OCI-LY7 (cell line): ENCODE data around the gene GTF3C6. TPM values are rescaled to one million over a fixed set of nuclear protein-coding genes. Genes with fewer than 3 reads are reported as not detected.

Experiments used
- BruUV-seq: library from RNA; stranded (reverse); fragments of 400-500 nt; replicated peaks from 2 replicates; lab custom pipeline; 2021; lab: Mats Ljungman, UMichigan
- CTCF ChIA-PET: fragments of 300-600 bp; sonication (Branson Sonifier 250); formaldehyde crosslinking; loops from one replicate; lab custom pipeline; 2022; ENCODE audit warnings: antibody characterized with exemption; ENCODE audit not compliant: unreplicated experiment; lab: Charles Lee
- POLR2A ChIA-PET: fragments of 300-600 bp; sonication (Branson Sonifier 250); formaldehyde crosslinking; loops from one replicate; lab custom pipeline; 2022; ENCODE audit warnings: antibody characterized with exemption; lab: Charles Lee
- DNase-seq: peaks from one replicate; pipeline ENCODE4 v3.0.0-alpha.2; 2015; ENCODE audit warnings: low spot score
- H2AFZ ChIP-seq: fragments of 200-600 bp; sonication (generic), shearing (Covaris generic); 2 replicates; pipeline ENCODE4 v1.6.1; 2014; ENCODE audit warnings: mild to moderate bottlenecking, antibody characterized with exemption, low read length, moderate library complexity
- H3K27ac ChIP-seq: fragments of 200-600 bp; sonication (generic); 2 replicates; pipeline ENCODE4 v1.5.1; 2014; ENCODE audit warnings: mixed run types, low read depth, mild to moderate bottlenecking, moderate library complexity, low read length, inconsistent platforms; ENCODE audit not compliant: poor library complexity, severe bottlenecking
- H3K36me3 ChIP-seq: fragments of 200-600 bp; sonication (generic); 2 replicates; pipeline ENCODE4 v1.6.1; 2014; ENCODE audit warnings: mild to moderate bottlenecking, antibody characterized with exemption, low read length, moderate library complexity, mixed read lengths; ENCODE audit not compliant: insufficient read depth
- H3K4me1 ChIP-seq: fragments of 200-600 bp; sonication (generic); 2 replicates; pipeline ENCODE4 v1.5.1; 2014; ENCODE audit warnings: mild to moderate bottlenecking, low read length; ENCODE audit not compliant: insufficient read depth, poor library complexity, severe bottlenecking
- H3K4me2 ChIP-seq: fragments of 200-600 bp; sonication (generic); 2 replicates; pipeline ENCODE4 v1.6.1; 2014; ENCODE audit warnings: mild to moderate bottlenecking, low read length
- H3K4me3 ChIP-seq: fragments of 200-600 bp; sonication (generic); 2 replicates; pipeline ENCODE4 v1.5.1; 2014; ENCODE audit warnings: mild to moderate bottlenecking, low read depth, low read length; ENCODE audit not compliant: poor library complexity, severe bottlenecking
- H3K79me2 ChIP-seq: fragments of 200-600 bp; sonication (generic); 2 replicates; pipeline ENCODE4 v1.6.1; 2016; ENCODE audit warnings: low read depth, mild to moderate bottlenecking, low read length, moderate library complexity, mixed read lengths; ENCODE audit not compliant: insufficient read depth
- H3K9me2 ChIP-seq: fragments of 200-600 bp; sonication (generic); 2 replicates; pipeline ENCODE4 v1.6.1; 2016; ENCODE audit warnings: mild to moderate bottlenecking, low read length, mixed read lengths; ENCODE audit not compliant: insufficient read depth
- H3K9me3 ChIP-seq: fragments of 200-600 bp; sonication (generic); 2 replicates; pipeline ENCODE4 v1.6.1; 2014; ENCODE audit warnings: mild to moderate bottlenecking, mixed run types, low read length, mixed read lengths
- H4K20me1 ChIP-seq: fragments of 200-600 bp; sonication (generic); 2 replicates; pipeline ENCODE4 v1.6.1; 2014; ENCODE audit warnings: mild to moderate bottlenecking, antibody characterized with exemption, low read length, moderate library complexity, mixed read lengths; ENCODE audit not compliant: insufficient read depth
- EZH2phosphoT487 ChIP-seq: fragments of 200-600 bp; sonication (generic); IDR thresholded peaks from 2 replicates; pipeline ENCODE4 v1.6.1; 2018; ENCODE audit warnings: low read depth, borderline replicate concordance, mild to moderate bottlenecking, mixed run types, antibody characterized with exemption, low read length, moderate library complexity, mixed read lengths
- intact Hi-C: fragments of 100-400 bp; cut with micrococcal nuclease; formaldehyde crosslinking; loops from one replicate; pipeline ENCODE4 v1.10.0; 2022; ENCODE audit not compliant: unreplicated experiment
- total RNA-seq, 2 experiments: library from RNA; depleted of rRNA in 1 of 2; stranded (reverse); fragments of >200 nt in 1 of 2; shearing (Covaris generic) in 1 of 2; gene quantifications; 2 replicates each; pipeline ENCODE4 v1.2.3, GENCODE V29; 2014 to 2022
- TF ChIP-seq, protein P1 (sequence below): fragments of 200-600 bp; sonication (generic); conservative IDR thresholded peaks from 2 replicates; pipeline ENCODE4 v1.5.1; 2014; ENCODE audit warnings: mild to moderate bottlenecking, antibody characterized with exemption, low read length, moderate library complexity, mixed read lengths

GTF3C6 gene
- total RNA-seq, 2 experiments from 2014 or later = 29.7 to 71.0 TPM

DNA sequence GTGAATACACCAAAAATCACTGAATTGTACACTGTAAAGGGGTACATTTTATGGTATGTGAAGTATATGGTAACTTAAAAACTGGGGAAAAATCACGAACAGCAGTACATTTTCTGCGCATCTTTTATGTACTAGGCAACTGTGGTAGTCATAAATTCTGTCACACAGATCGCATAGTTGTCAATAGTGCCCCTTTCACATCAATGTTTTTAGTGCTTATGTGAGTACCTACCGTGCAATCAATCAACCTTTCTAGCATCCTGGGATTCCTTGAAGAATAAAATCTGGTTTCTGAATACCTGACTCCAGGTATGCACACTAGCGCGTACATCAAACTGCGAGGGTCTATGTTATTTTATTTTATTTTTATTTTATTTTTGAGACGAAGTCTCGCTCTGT, 22.7 kb downstream of the GTF3C6 start:
- Histone ChIP-seq H3K27ac (peak overlapping the region; percentile 48), H2AFZ (peak overlapping the region; percentile 64; the same call in 1 of the 2 replicates), H3K4me3 (peak overlapping the region; percentile 92), H4K20me1 (peaks cover 10% of the 10 kb centered on the region; the same call in 1 of the 2 replicates), H3K36me3 (peaks cover 22% of the 10 kb centered on the region), H3K4me1 (peaks cover 30% of the 10 kb centered on the region), H3K9me2 (no peaks in the 10 kb centered on the region), H3K4me2 (peak overlapping the region; percentile 78), H3K79me2 (peaks cover 39% of the 10 kb centered on the region), H3K9me3 (no peaks in the 10 kb centered on the region)
- ChIA-PET CTCF (no interaction called here), POLR2A (interaction anchor here (0.8 to 3.4 kb wide), 6 partner anchors 9 to 303 kb away, joined by 3 to 32 read pairs (median 10); partner anchors contain the start of genes AMD1 and GTF3C6)
- BruUV-seq = TSS peak; percentile 89
- intact Hi-C loops = loop anchor here (5.0 to 10.0 kb wide), 2 partner anchors 104 to 166 kb away; partner anchors contain the start of gene CDK19
- TF ChIP-seq, protein P1, sequence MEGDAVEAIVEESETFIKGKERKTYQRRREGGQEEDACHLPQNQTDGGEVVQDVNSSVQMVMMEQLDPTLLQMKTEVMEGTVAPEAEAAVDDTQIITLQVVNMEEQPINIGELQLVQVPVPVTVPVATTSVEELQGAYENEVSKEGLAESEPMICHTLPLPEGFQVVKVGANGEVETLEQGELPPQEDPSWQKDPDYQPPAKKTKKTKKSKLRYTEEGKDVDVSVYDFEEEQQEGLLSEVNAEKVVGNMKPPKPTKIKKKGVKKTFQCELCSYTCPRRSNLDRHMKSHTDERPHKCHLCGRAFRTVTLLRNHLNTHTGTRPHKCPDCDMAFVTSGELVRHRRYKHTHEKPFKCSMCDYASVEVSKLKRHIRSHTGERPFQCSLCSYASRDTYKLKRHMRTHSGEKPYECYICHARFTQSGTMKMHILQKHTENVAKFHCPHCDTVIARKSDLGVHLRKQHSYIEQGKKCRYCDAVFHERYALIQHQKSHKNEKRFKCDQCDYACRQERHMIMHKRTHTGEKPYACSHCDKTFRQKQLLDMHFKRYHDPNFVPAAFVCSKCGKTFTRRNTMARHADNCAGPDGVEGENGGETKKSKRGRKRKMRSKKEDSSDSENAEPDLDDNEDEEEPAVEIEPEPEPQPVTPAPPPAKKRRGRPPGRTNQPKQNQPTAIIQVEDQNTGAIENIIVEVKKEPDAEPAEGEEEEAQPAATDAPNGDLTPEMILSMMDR = no peak
- no peak for TF ChIP-seq EZH2phosphoT487
- no peak for DNase-seq

DNA sequence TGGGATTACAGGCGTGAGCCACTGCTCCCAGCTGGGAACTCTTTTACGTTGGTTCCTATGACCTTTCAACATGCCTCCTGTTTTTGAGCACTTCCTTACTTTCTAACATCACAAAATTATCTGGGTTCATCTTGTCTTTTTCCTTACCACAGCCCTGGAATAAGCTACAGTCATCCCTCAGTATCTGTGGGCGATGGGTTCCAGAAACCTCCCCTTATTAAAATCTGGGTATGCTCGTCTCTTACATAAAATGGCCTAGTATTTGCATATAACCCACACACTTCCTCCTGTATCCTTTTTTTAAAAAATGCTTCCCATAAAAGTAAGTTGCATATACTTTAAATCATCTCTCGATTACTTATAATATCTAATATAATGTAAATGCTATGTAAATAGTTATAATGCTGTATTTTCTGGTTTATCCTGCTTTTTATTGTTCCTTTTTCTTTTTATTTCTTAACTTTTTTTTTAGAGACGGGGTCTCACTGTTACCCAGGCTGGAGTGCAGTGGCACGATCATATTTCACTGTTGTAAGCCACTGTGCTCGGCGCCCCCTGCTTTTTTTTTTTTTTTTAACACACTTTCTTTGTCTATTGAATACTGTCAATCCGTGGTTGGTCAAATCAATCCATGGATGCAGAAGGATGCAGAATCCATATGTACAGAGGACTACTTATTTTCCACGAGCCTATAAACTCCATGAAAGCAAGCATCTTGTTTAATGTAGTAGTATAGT, 32.5 kb downstream of the GTF3C6 start:
- Histone ChIP-seq H3K9me2 (no peaks in the 10 kb centered on the region), H3K4me1 (no peaks in the 10 kb centered on the region), H3K4me2 (no peak overlapping the region), H3K4me3 (no peak overlapping the region), H3K79me2 (peaks cover 32% of the 10 kb centered on the region; the same call in 1 of the 2 replicates), H3K27ac (no peak overlapping the region), H2AFZ (no peak overlapping the region), H4K20me1 (no peaks in the 10 kb centered on the region), H3K9me3 (no peaks in the 10 kb centered on the region), H3K36me3 (peaks cover 96% of the 10 kb centered on the region)
- TF ChIP-seq, protein P1 = peak; percentile 69
- TF ChIP-seq EZH2phosphoT487 = no peak
- CTCF ChIA-PET = no interaction called here
- BruUV-seq = no TSS peak
- POLR2A ChIA-PET = interaction anchor here (0.6 kb wide), 1 partner anchor 399 kb away, joined by 3 read pairs; no protein-coding TSS in a partner anchor
- DNase-seq = no peak
- intact Hi-C loops = no loop called here
